Suprapubic skin (tissue), 4 donors: ENCODE measurements around the gene B3GNT3. TPM values are rescaled to one million over a fixed set of nuclear protein-coding genes. Genes with fewer than 3 reads are reported as not detected.

ENCODE experiments used
- DNase-seq, 2 donors: peaks; one replicate each; pipeline ENCODE4 v3.0.0-alpha.2; 2019; ENCODE audit warnings: low spot score in 2 of 2
- H3K27ac ChIP-seq: fragments of 200-600 bp; sonication (generic); one replicate; pipeline ENCODE4 v1.5.1; 2019
- H3K27me3 ChIP-seq: fragments of 200-600 bp; sonication (generic); one replicate; pipeline ENCODE4 v1.5.1; 2019
- H3K36me3 ChIP-seq: fragments of 200-600 bp; sonication (generic); one replicate; pipeline ENCODE4 v1.5.1; 2019
- H3K4me1 ChIP-seq: fragments of 200-600 bp; sonication (generic); one replicate; pipeline ENCODE4 v1.5.1; 2019
- H3K4me3 ChIP-seq: fragments of 200-600 bp; sonication (generic); one replicate; pipeline ENCODE4 v1.5.1; 2019; ENCODE audit warnings: mild to moderate bottlenecking
- H3K9me3 ChIP-seq: fragments of 200-600 bp; sonication (generic); one replicate; pipeline ENCODE4 v1.5.1; 2019
- EP300 ChIP-seq: sonication (generic); formaldehyde crosslinking; IDR thresholded peaks from one replicate; pipeline ENCODE4 v1.6.1; 2017; ENCODE audit warnings: antibody characterized with exemption
- POLR2A ChIP-seq, 2 donors: fragments of 450-650 bp; IDR thresholded peaks; one replicate each; pipeline ENCODE4 v1.6.1; 2017; ENCODE audit warnings: antibody characterized with exemption in 2 of 2, mild to moderate bottlenecking in 2 of 2, moderate library complexity in 2 of 2
- POLR2AphosphoS5 ChIP-seq, 3 donors: sonication (generic); formaldehyde crosslinking; IDR thresholded peaks; one replicate each; pipeline ENCODE4 v1.6.1; 2017; ENCODE audit warnings: antibody characterized with exemption in 3 of 3
- whole genome bisulfite sequencing: methylation state at CpG from one replicate; pipeline ENCODE4 v1.1.5; 2018; 5-methylcytosine and 5-hydroxymethylcytosine counted together
- total RNA-seq, 4 donors: library from RNA; depleted of rRNA; stranded (reverse); fragments of >200 nt; gene quantifications; one replicate each; pipeline ENCODE4 v1.1.0, GENCODE V29; 2016
- TF ChIP-seq, protein P1 (sequence below), 2 donors: fragments of 200-600 bp in 1 of 2; fragments of 450-650 bp in 1 of 2; sonication (generic) in 1 of 2; IDR thresholded peaks; one replicate each; pipeline ENCODE4 v1.5.1; 2016 to 2019; ENCODE audit warnings: antibody characterized with exemption in 2 of 2, mild to moderate bottlenecking in 1 of 2, moderate library complexity in 1 of 2

The B3GNT3 gene
- total RNA-seq, 4 donors from 2014 or later: 1.4 to 12.1 (median 5.9) TPM

DNA sequence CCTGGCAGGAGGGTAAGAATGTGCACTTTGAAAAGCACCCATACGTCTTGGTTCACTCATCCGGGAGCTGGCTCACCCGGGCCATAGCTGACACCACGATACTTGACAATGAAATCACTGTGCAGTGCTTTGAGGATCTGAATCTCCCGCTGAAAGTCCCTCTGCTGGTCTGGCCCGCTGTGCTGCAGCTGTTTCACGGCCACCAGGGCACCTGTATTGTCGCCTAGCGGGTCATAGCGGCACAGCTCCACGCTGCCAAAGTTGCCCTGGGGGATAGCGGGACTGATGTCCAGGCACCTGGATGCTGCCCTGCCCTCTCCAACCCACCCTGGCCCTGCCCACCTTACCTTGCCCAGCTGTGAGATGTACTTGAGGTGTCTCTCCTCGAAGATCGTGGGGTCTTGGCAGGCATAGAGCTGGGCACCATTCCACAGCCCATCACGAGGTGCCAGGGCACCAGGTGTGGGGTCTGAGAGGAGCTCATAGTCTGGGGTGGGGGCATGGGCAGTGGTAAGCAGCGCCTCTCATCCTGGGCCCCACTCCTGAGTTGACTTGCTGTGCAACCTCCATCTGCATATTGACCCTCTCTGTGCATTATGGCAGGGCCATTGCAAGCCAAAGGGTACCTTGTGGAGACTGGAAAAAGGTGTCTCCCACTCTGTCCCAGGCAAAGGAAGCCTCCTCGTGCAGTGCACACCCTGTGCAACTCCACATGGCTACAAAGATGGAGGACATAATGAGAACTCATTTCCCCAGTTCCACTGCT lies 37.7 kb downstream of the B3GNT3 start:
- peaks cover 10% of the 10 kb centered on the region for H3K4me1 ChIP-seq
- H3K27ac ChIP-seq: no peak overlapping the region
- peaks cover 33% of the 10 kb centered on the region for H3K27me3 ChIP-seq
- DNase-seq: no peak
- 74% methylated on average over 12 of the region's 17 CpGs for WGBS
- H3K4me3 ChIP-seq: no peak overlapping the region
- TF ChIP-seq EP300 (no peak), POLR2A (IDR thresholded peaks at IDR 0.05) (no peak), POLR2AphosphoS5 (IDR thresholded peaks at IDR 0.05) (no peak)
- no peaks in the 10 kb centered on the region for H3K36me3 ChIP-seq
- H3K9me3 ChIP-seq: no peaks in the 10 kb centered on the region

DNA sequence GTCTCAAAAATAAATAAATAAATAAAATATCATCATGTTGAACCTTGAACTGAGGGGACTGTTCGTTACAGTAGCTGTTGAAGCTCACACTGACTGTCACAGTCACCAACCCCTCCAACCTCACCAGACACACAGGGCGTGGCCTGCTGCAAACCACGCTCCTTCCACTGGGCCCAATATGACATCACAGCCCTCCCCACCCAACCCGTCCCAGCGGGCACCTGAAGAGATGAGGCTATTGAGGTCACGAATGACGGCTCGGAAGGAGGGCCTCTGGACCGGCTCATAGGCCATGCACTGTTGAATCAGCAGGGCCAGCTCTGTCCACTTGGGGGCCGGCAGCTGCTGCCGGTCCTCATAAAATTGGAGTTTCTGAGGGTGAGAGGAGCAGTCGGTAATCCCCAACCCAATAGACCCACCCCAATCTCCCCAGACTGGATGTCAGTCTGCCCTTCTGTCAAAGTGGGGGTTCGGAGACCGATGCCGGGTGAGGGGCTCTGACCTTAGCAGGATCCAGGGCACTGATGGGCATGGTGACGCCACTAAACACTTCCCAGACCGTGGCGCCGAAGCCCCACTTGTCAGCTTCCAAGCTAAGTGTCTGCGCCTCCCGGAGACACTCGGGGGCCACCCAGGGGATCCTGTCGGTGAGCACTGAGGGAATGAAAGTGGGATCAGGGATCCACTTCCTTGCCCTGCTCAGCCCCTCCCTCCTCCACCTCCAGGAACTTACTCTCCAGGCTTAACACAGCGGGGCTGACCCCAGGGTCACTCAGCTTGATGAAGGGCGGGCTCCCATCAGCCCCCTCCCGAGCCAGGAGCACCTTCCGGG lies 39.6 kb downstream of the B3GNT3 start:
- DNase-seq: no peak
- WGBS: 87% methylated on average over 20 of the region's 27 CpGs
- Histone ChIP-seq H3K9me3 (no peaks in the 10 kb centered on the region), H3K27me3 (peaks cover 18% of the 10 kb centered on the region), H3K36me3 (peaks cover 4% of the 10 kb centered on the region), H3K4me3 (no peak overlapping the region), H3K27ac (no peak overlapping the region), H3K4me1 (peaks cover 10% of the 10 kb centered on the region)
- TF ChIP-seq POLR2A (IDR thresholded peaks at IDR 0.05): no peak
- TF ChIP-seq, protein P1, sequence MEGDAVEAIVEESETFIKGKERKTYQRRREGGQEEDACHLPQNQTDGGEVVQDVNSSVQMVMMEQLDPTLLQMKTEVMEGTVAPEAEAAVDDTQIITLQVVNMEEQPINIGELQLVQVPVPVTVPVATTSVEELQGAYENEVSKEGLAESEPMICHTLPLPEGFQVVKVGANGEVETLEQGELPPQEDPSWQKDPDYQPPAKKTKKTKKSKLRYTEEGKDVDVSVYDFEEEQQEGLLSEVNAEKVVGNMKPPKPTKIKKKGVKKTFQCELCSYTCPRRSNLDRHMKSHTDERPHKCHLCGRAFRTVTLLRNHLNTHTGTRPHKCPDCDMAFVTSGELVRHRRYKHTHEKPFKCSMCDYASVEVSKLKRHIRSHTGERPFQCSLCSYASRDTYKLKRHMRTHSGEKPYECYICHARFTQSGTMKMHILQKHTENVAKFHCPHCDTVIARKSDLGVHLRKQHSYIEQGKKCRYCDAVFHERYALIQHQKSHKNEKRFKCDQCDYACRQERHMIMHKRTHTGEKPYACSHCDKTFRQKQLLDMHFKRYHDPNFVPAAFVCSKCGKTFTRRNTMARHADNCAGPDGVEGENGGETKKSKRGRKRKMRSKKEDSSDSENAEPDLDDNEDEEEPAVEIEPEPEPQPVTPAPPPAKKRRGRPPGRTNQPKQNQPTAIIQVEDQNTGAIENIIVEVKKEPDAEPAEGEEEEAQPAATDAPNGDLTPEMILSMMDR (IDR thresholded peaks at IDR 0.05): no peak
- no peak for TF ChIP-seq POLR2AphosphoS5 (IDR thresholded peaks at IDR 0.05)

GRCh38 chr19:17835182-17836006 lies 40.5 kb downstream of the B3GNT3 start:
- no peak overlapping the region for H3K4me3 ChIP-seq
- DNase-seq: no peak
- peaks cover 4% of the 10 kb centered on the region for H3K36me3 ChIP-seq
- no peaks in the 10 kb centered on the region for H3K9me3 ChIP-seq
- WGBS: 47% methylated on average over 8 of the region's 8 CpGs
- peaks cover 4% of the 10 kb centered on the region for H3K4me1 ChIP-seq
- peaks cover 10% of the 10 kb centered on the region for H3K27me3 ChIP-seq
- TF ChIP-seq, protein P1 (IDR thresholded peaks at IDR 0.05): no peak
- TF ChIP-seq POLR2AphosphoS5 (IDR thresholded peaks at IDR 0.05) (no peak), POLR2A (IDR thresholded peaks at IDR 0.05) (no peak), EP300 (no peak)
- H3K27ac ChIP-seq: no peak overlapping the region

- 69% methylated on average over 4 of the region's 4 CpGs for WGBS
- peaks cover 2% of the 10 kb centered on the region for H3K4me1 ChIP-seq
- peaks cover 4% of the 10 kb centered on the region for H3K36me3 ChIP-seq
- no peak overlapping the region for H3K27ac ChIP-seq
- no peaks in the 10 kb centered on the region for H3K9me3 ChIP-seq
- H3K4me3 ChIP-seq: no peak overlapping the region
- H3K27me3 ChIP-seq: peaks cover 7% of the 10 kb centered on the region
- no peak for TF ChIP-seq POLR2AphosphoS5 (IDR thresholded peaks at IDR 0.05)
- TF ChIP-seq POLR2A (IDR thresholded peaks at IDR 0.05): no peak
- no peak for TF ChIP-seq EP300
- TF ChIP-seq, protein P1 (IDR thresholded peaks at IDR 0.05): no peak
- no peak for DNase-seq
Measured at GRCh38 chr19:17836530-17836929, 41.6 kb downstream of the B3GNT3 start.

- no peak for TF ChIP-seq POLR2A (IDR thresholded peaks at IDR 0.05)
- TF ChIP-seq, protein P1 (IDR thresholded peaks at IDR 0.05): no peak
- TF ChIP-seq EP300: no peak
- TF ChIP-seq POLR2AphosphoS5 (IDR thresholded peaks at IDR 0.05): no peak
- no peak for DNase-seq
- Histone ChIP-seq H3K36me3 (peaks cover 4% of the 10 kb centered on the region), H3K4me3 (no peak overlapping the region), H3K27ac (no peak overlapping the region), H3K9me3 (no peaks in the 10 kb centered on the region), H3K27me3 (peaks cover 19% of the 10 kb centered on the region), H3K4me1 (peaks cover 14% of the 10 kb centered on the region)
- 96% methylated on average over 7 of the region's 7 CpGs for WGBS
Measured at GRCh38 chr19:17837972-17838371, 43.0 kb downstream of the B3GNT3 start.
